ENCODE results near the gene STRN4. TPM values are rescaled to one million over a fixed set of nuclear protein-coding genes. Genes with fewer than 3 reads are reported as not detected.

Gene STRN4
- total RNA-seq, 4 donors from 2014 or later = 37.7 to 73.7 (median 43.0) TPM

DNA sequence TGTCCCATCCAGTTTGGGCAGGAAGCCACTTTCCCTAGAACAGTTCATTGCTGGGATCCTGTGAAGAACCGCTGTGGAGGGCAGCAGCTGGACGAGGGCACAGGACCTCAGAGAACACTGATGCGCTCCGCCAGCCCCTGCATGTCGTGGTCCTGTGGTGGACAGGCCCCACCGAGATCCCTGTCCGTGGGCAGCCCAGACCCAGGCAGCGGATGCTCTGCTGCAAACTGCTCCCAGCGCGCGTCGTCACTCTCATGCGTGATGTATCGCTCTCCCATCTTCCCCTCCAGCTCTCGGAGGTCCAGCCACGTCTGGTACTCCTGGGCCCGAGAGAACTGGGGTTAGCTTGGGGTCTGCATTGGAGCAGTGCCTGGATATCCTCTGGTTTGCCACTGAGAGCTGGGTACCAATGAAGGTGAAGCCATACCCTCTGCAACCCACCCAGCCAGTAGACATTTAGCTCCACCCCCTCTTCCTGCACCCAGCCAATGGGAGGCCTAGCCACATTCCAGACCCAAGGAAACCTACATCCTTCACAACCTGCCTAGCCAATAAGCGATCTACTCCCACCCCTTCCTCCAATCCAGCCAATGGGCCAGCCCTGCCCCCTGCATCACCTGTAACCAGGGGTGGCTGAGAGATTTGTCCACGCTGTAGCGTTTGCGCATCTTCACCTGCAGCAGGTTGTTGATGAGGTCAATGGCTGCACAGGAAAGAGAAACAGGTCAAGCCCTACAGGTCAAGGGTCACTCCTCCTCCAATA lies 71.7 kb downstream of the STRN4 start:
- TF ChIP-seq, protein P1, sequence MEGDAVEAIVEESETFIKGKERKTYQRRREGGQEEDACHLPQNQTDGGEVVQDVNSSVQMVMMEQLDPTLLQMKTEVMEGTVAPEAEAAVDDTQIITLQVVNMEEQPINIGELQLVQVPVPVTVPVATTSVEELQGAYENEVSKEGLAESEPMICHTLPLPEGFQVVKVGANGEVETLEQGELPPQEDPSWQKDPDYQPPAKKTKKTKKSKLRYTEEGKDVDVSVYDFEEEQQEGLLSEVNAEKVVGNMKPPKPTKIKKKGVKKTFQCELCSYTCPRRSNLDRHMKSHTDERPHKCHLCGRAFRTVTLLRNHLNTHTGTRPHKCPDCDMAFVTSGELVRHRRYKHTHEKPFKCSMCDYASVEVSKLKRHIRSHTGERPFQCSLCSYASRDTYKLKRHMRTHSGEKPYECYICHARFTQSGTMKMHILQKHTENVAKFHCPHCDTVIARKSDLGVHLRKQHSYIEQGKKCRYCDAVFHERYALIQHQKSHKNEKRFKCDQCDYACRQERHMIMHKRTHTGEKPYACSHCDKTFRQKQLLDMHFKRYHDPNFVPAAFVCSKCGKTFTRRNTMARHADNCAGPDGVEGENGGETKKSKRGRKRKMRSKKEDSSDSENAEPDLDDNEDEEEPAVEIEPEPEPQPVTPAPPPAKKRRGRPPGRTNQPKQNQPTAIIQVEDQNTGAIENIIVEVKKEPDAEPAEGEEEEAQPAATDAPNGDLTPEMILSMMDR (IDR thresholded peaks at IDR 0.05; ENCODE audit: low read depth) = no peak

GRCh38 chr19:46670813-46671212 lies 75.4 kb downstream of the STRN4 start:
- TF ChIP-seq, protein P1 (IDR thresholded peaks at IDR 0.05; ENCODE audit: low read depth) = no peak

Small RNA genes within 50 kb of the gene (small RNA-seq; reads per million reads assigned to genes)
- gene MIR320E = not detected
- gene RF00019 = 0.49 reads per million
- not detected for gene RN7SL364P

Other genes starting within 250 kb of the STRN4 start
- 100 to 1,000 TPM in 3 of 4 donors, 10 to 100 TPM in 1; 62.3 to 256 (median 132) TPM for gene CALM3, start 145.1 kb downstream of the STRN4 start, total RNA-seq
- gene PTGIR, start 121.4 kb downstream of the STRN4 start, total RNA-seq = 1 to 10 TPM in 3 of 4 donors, under 1 TPM in 1; 0.94 to 2.9 (median 2.3) TPM
- gene GNG8, start 110.2 kb downstream of the STRN4 start, total RNA-seq = not detected
- gene DACT3, start 85.3 kb downstream of the STRN4 start, total RNA-seq = under 1 TPM in 3 of 4 donors, not detected in 1; 0.22 to 0.68 (median 0.57) TPM
- gene PRKD2, start 29.3 kb downstream of the STRN4 start, total RNA-seq = 10 to 100 TPM; 14.5 to 50.9 (median 25.0) TPM
- gene FKRP, start 393 bp downstream of the STRN4 start, total RNA-seq = 10 to 100 TPM in 2 of 4 donors, 1 to 10 TPM in 2; 7.0 to 14.3 (median 10.5) TPM
- gene SLC1A5, start 42.1 kb upstream of the STRN4 start, total RNA-seq = 100 to 1,000 TPM in 2 of 4 donors, 10 to 100 TPM in 2; 63.3 to 185 (median 100) TPM
- 100 to 1,000 TPM in 2 of 4 donors, 10 to 100 TPM in 2; 69.3 to 126 (median 97.3) TPM for gene AP2S1, start 104.4 kb upstream of the STRN4 start, total RNA-seq
- 10 to 100 TPM; 36.5 to 66.7 (median 50.9) TPM for gene ARHGAP35, start 114.5 kb upstream of the STRN4 start, total RNA-seq

Measured in subcutaneous adipose tissue (tissue), 4 donors.